HepG2 (cell line): ENCODE results near the gene EIF1. TPM values are rescaled to one million over a fixed set of nuclear protein-coding genes. Genes with fewer than 3 reads are reported as not detected.
A peak's percentile ranks its signal among the peaks of the same experiment; 100 is the strongest.

ENCODE experiments used
- ARID5B ChIP-seq: IDR thresholded peaks from 2 replicates; pipeline ENCODE4 v1.4.0; 2020; ENCODE audit warnings: mild to moderate bottlenecking, missing genetic modification reagents
- DNMT1 ChIP-seq: sonication (generic); formaldehyde crosslinking; IDR thresholded peaks from 2 replicates; pipeline ENCODE4 v1.5.1; 2020; ENCODE audit warnings: mild to moderate bottlenecking, missing genetic modification reagents
- ELK4 ChIP-seq: sonication (generic); formaldehyde crosslinking; IDR thresholded peaks from 2 replicates; pipeline ENCODE4 v1.9.0; 2021; ENCODE audit warnings: missing genetic modification reagents, borderline replicate concordance
- GTF3A ChIP-seq: sonication (generic); formaldehyde crosslinking; conservative IDR thresholded peaks from 2 replicates; pipeline ENCODE4 v1.4.0; 2020; ENCODE audit warnings: mild to moderate bottlenecking, missing genetic modification reagents
- JUND ChIP-seq: sonication (generic); formaldehyde crosslinking; IDR thresholded peaks from 2 replicates; pipeline ENCODE4 v1.8.0; 2022; ENCODE audit warnings: mild to moderate bottlenecking, missing genetic modification reagents
- NCOR1 ChIP-seq: fragments of 200-600 bp; sonication (generic); IDR thresholded peaks from 2 replicates; pipeline ENCODE4 v1.7.0; 2017; ENCODE audit warnings: antibody characterized with exemption, low read length, borderline replicate concordance
- NFRKB ChIP-seq: fragments of 450-650 bp; IDR thresholded peaks from 2 replicates; pipeline ENCODE4 v1.6.1; 2017
- NKX3-1 ChIP-seq: sonication (generic); formaldehyde crosslinking; IDR thresholded peaks from 2 replicates; pipeline ENCODE4 v1.5.0; 2020; ENCODE audit warnings: missing genetic modification reagents
- POGZ ChIP-seq: sonication (generic); formaldehyde crosslinking; IDR thresholded peaks from 2 replicates; pipeline ENCODE4 v1.4.0; 2020; ENCODE audit warnings: mild to moderate bottlenecking, missing genetic modification reagents
- SRSF1 ChIP-seq: fragments of 200-400 bp; formaldehyde crosslinking; optimal IDR thresholded peaks from 2 replicates; pipeline ENCODE3; 2017; ENCODE audit warnings: mild to moderate bottlenecking, low read depth, low read length, moderate library complexity
- ZBTB7A ChIP-seq: sonication (generic); formaldehyde crosslinking; IDR thresholded peaks from 2 replicates; pipeline ENCODE4 v1.8.0; 2022; ENCODE audit warnings: mild to moderate bottlenecking, missing genetic modification reagents
- ZFP36L1 ChIP-seq: sonication (generic); formaldehyde crosslinking; IDR thresholded peaks from 2 replicates; pipeline ENCODE4 v1.8.0; 2022; ENCODE audit warnings: mild to moderate bottlenecking, missing genetic modification reagents, moderate library complexity
- ZNF256 ChIP-seq: sonication (generic); formaldehyde crosslinking; conservative IDR thresholded peaks from 2 replicates; pipeline ENCODE4 v1.4.0; 2020; ENCODE audit warnings: missing genetic modification reagents
- ZNF510 ChIP-seq: sonication (generic); formaldehyde crosslinking; IDR thresholded peaks from 2 replicates; pipeline ENCODE4 v1.4.0; 2020; ENCODE audit warnings: low read depth, mild to moderate bottlenecking, missing genetic modification reagents
- ZNF512 ChIP-seq: sonication (generic); formaldehyde crosslinking; IDR thresholded peaks from 2 replicates; pipeline ENCODE4 v1.4.0; 2020; ENCODE audit warnings: mild to moderate bottlenecking, missing genetic modification reagents
- ZNF530 ChIP-seq: sonication (generic); formaldehyde crosslinking; IDR thresholded peaks from 2 replicates; pipeline ENCODE4 v1.5.0; 2020; ENCODE audit warnings: low read depth, mild to moderate bottlenecking, missing genetic modification reagents
- ZNF670 ChIP-seq: sonication (generic); formaldehyde crosslinking; IDR thresholded peaks from 2 replicates; pipeline ENCODE4 v1.8.0; 2022; ENCODE audit warnings: mild to moderate bottlenecking, missing genetic modification reagents, borderline replicate concordance
- ZNF687 ChIP-seq: sonication (generic); formaldehyde crosslinking; IDR thresholded peaks from 2 replicates; pipeline ENCODE4 v1.5.1; 2020; ENCODE audit warnings: mild to moderate bottlenecking, missing genetic modification reagents, moderate library complexity
- ZNF775 ChIP-seq: sonication (generic); formaldehyde crosslinking; IDR thresholded peaks from 2 replicates; pipeline ENCODE4 v1.4.0; 2020; ENCODE audit warnings: missing genetic modification reagents, mild to moderate bottlenecking, moderate library complexity, borderline replicate concordance
- polyA plus RNA-seq, 8 experiments: library from polyadenylated mRNA; depleted of rRNA in 3 of 8; stranded (reverse) in 7 of 8; unstranded in 1 of 8; fragments of >200 nt; fragmentation: Illumina TruSeq in 4 of 8; extraction: Trizol in 4 of 8; gene quantifications; 2 replicates each; pipeline versions ENCODE4 v1.2.1 to v1.2.3, GENCODE V29; 2011 to 2016; ENCODE audit warnings: low read depth in 4 of 8, missing spikeins in 1 of 8, mixed read lengths in 1 of 8; ENCODE audit not compliant: insufficient read depth in 1 of 8
- total RNA-seq, 5 experiments: library from RNA; depleted of rRNA; stranded (reverse); fragments of >200 nt; fragmentation: Illumina TruSeq; extraction: Trizol; gene quantifications; 2 replicates each; pipeline ENCODE4 v1.2.3, GENCODE V29; 2016; ENCODE audit warnings: low read depth in 1 of 5

Gene EIF1
- total and polyA plus RNA-seq, 2 of the 13 experiments (the other 11 are each of a cell fraction or from before 2014, with no cell fraction given): 147 to 517 TPM

GRCh38 chr17:41665566-41666236 lies 23.0 kb upstream of the EIF1 start (continued):
- TF ChIP-seq ZNF687 (peak; percentile 93), ZNF256 (CRISPR knock-in tag) (0 out of 2 replicates have a peak, but pooled peaks have one; percentile 69), ELK4 (CRISPR knock-in tag) (no peak), DNMT1 (CRISPR knock-in tag) (peak; percentile 87; the same call in 1 of the 2 replicates), GTF3A (CRISPR knock-in tag) (no peak), ZFP36L1 (CRISPR knock-in tag) (no peak), NFRKB (no peak), ZNF775 (CRISPR knock-in tag) (no peak), ZBTB7A (no peak), ZNF510 (CRISPR knock-in tag) (no peak), SRSF1 (peak; percentile 30), NKX3-1 (no peak), JUND (CRISPR knock-in tag) (no peak), POGZ (CRISPR knock-in tag) (peak; percentile 73), ZNF512 (CRISPR knock-in tag) (no peak), ZNF670 (CRISPR knock-in tag) (no peak; the same call in 1 of the 2 replicates), ARID5B (peak; percentile 64), ZNF530 (no peak), NCOR1 (no peak)
